Endometrial microvascular endothelial cells (primary cell): Measurements from ENCODE around the gene LRRC73. TPM values are rescaled to one million over a fixed set of nuclear protein-coding genes. Genes with fewer than 3 reads are reported as not detected.

Experiments used
- in situ Hi-C: cut with HindIII; loops from 2 replicates; pipeline ENCODE4 v1.10.0; 2017; ENCODE audit warnings: low sequenced_read_pairs, low pct_unique_long_range_greater_than_20kb; ENCODE audit errors: inconsistent ontology term
- total RNA-seq: library from RNA; depleted of rRNA; stranded (reverse); fragments of >200 nt; gene quantifications from one replicate; pipeline ENCODE4 v1.2.3, GENCODE V29; 2015; ENCODE audit errors: inconsistent ontology term

The LRRC73 gene
- total RNA-seq, 1 donor from 2014 or later = not detected

DNA sequence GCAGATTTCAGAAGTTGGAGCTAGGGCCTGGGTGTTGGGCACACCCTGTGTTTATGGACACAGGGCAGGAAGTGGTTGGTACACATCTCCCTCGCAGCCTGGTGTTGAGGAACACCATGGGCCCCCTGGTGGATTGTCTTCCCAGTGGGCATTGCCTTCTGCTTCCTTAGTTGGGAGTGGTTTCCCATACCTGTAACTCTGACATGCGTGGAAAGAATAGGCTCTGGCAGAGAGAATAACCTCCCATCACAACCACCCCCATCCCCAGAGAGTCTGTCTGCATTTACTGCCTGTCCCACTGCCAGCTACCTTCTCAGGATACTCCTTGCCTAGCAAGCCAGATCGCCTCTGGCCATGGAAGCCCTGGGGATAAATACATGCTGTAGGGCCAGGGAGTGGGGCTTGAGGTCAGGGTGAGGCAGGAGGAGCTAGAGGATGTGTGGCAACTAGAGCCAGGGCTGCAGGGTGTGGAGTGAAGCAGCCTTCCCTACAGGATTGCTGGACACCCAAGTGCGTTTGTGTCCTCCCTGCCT is 14.7 kb downstream of the LRRC73 start:
- in situ Hi-C loops = no loop called here

- in situ Hi-C loops = no loop called here
Measured at GRCh38 chr6:43494766-43495165, 15.4 kb downstream of the LRRC73 start.

GRCh38 chr6:43494321-43494720 is 15.8 kb downstream of the LRRC73 start:
- in situ Hi-C loops = no loop called here

GRCh38 chr6:43493833-43494232 is 16.3 kb downstream of the LRRC73 start:
- in situ Hi-C loops = no loop called here

GRCh38 chr6:43493230-43493629 is 16.9 kb downstream of the LRRC73 start:
- in situ Hi-C loops = no loop called here

GRCh38 chr6:43492673-43493072 is 17.5 kb downstream of the LRRC73 start:
- in situ Hi-C loops = no loop called here

DNA sequence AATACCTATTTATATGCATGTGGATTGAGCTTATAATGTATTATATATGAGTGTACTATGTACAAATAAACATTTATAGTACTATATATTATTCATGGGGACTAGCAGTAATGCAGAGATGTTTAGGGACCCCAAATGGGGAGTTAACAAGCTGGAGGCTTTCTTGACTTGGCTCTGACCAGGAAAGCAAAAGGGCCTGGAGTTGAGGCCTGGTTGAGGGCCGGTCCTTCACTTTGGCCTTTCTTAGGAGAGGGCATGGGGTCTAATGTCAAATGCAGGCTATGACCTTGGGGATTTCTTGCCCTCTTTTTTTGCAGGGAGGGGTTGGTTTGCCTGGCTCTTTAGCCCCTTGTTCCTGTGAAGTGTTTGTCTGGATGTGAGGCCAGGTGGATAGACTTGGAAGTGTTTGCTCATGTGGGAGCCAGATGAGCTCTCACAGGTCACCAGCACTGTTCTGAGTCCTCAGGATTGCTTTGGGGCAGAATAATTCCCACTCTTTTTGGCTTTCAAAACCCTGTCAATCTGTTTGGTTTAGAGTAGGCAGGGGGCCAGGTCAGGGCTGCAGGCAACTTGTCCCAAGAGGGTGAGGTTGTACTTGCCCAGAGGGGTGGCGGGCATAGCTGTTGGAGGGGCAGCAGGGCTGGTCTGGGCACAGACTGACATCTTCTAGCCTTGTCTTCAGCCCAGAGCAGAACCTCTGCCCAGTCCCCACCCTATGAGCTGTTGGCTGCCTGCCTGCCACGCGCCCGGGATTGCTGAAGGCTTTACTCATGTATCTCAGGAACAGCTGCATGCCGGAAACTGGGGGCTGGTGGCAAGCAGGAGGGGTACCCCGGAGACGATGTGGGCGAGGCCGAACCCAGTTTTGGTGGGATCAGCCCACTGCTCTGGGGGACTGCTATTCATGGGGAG is 18.1 kb downstream of the LRRC73 start:
- in situ Hi-C loops = no loop called here

DNA sequence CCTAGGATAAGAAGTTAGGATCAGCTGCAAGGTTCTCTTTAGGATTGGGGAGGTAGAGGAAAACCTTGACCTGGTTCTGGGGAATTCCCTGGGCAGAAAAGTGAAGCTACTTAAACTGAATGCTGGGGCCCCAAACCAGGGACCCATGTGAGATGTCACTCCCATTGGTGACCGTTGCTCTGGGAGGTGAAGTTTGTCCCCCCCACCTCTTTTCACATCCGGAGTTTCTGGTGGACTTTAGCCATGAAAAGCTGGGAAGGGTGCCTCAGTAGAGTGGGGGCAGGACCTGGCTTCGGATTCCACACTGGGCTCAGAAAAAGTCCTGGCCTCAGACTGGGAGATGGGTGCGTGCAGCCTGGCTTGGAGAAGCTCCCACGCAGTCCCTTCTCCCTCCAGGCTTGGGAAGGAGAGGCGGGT is 19.6 kb downstream of the LRRC73 start:
- in situ Hi-C loops = no loop called here

- in situ Hi-C loops = no loop called here
Measured at GRCh38 chr6:43489277-43490072, 20.7 kb downstream of the LRRC73 start.

GRCh38 chr6:43488667-43489276 is 21.4 kb downstream of the LRRC73 start:
- in situ Hi-C loops = no loop called here

DNA sequence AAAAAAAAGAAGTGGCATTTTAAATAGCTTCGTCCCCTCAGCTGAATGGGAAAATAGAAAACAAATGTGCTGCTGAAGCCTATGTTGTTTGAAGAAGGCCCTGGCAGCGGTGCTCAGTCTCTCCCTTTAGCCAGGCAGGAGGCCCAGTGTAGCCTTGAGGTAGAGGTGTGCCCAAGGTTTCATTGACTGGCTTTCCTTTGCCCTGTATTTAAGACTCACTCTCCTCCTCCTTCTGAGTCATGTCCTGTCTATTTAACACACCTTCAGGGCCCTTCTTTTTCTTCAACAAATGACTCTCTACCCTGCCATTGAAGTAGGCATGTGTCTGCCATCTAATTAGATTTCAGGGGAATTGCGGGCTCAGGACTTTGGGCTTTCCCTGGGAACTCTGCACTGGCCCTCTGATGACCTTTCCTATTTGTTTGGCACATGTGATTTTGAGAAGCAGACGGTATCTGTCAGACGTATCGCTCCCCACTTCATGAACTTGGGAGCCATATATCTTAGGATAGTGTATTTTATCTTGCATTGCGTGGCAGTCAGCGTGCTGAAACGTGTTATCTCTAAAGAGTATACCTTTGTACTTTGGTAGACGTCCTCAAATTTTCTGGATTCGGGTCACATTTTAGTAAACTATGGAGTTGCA is 28.4 kb downstream of the LRRC73 start:
- in situ Hi-C loops = no loop called here

DNA sequence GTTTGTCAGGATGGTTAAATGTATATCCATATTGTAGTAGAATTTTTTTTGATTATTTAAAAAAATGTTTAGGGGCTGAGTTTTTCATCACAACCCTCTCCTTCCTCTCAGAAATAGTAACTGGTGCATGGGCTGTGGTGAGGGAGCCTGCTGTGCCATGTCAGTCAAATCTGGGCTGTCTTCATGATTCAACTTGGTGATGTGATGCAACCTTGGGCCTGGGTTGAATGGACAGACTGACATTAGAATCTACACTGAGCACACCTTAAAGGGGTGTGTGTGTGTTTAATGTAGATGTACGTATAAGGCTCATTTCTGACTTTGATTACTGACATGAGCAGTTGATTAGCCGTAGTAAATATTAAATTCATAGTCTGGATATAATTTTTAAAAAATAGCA is 29.1 kb downstream of the LRRC73 start:
- in situ Hi-C loops = no loop called here

DNA sequence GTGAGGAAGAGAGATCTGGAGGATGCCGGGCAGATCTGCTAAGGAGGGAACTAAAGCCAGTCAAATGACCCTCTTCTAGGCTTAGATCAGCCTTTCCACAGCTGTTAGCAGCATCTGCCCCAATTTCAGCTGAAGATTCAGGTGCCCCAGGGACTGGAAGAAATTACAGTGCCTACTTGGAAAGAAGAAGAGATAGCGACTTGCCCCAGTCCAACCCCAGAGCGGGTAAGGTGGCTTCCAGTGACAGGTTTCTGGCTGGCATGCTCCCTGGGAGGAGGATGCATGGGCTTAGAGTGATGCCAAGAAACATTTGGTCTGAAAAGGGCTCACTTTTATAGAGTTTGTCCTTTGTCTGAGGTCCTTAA is 32.2 kb downstream of the LRRC73 start:
- in situ Hi-C loops = no loop called here

GRCh38 chr6:43477235-43478007 is 32.7 kb downstream of the LRRC73 start, which contains the start of gene TJAP1:
Gene TJAP1, plus strand, starts transcription at chr6:43477570. Its CDS starts 21,432 bp downstream, at chr6:43499002.
- in situ Hi-C loops = no loop called here

DNA sequence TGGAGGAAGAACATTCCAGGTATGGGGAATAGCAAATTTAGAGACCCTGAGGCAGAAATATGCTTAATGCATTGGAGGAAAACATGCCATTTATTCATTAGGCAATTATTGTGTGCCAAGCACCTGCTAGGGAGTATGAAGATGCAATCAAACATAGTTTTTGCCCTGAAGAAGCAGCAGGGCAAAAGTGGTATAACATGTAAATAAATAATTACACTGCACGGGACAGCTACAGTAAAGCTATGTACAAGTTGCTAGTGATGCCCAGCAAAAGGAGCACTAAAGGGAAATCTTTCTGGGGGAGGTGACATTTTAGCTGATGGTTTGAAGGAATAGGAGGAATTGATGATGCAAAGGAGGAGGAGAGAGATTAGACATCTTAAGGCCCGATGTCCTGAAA is 33.4 kb downstream of the LRRC73 start:
- in situ Hi-C loops = no loop called here

- in situ Hi-C loops = no loop called here
Measured at GRCh38 chr6:43475516-43475915, 34.6 kb downstream of the LRRC73 start.

- in situ Hi-C loops = no loop called here
Measured at GRCh38 chr6:43472515-43472914, 37.6 kb downstream of the LRRC73 start.

DNA sequence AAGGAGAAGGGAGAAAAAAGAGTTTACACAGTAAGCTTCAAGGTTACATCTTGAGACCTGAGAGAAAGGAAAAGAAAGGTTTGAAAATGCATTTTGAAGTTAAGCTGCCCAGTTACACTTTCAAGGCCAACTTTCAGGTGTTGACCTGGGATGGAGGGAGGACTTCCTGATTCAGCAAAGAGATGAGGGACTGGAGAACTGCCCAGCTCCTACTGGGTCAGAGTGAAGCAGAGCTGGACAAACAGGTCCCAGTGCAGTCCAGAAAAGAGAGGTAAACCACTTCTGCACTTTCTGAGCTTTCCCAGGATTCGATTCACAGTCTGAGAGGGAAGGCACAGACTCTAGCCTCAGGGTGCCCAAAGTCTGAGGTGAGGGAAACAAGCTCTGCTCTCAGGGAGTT is 38.7 kb downstream of the LRRC73 start:
- in situ Hi-C loops = no loop called here
